HepG2 (cell line): ENCODE measurements around the gene LY6G5B. TPM values are rescaled to one million over a fixed set of nuclear protein-coding genes. Genes with fewer than 3 reads are reported as not detected.
A peak's percentile ranks its signal among the peaks of the same experiment; 100 is the strongest.

Experiments
- MYC ChIP-seq: sonication (generic); formaldehyde crosslinking; IDR thresholded peaks from 2 replicates; pipeline ENCODE4 v1.9.0; 2021; ENCODE audit warnings: missing genetic modification reagents, borderline replicate concordance
- SIX1 ChIP-seq: sonication (generic); formaldehyde crosslinking; IDR thresholded peaks from 2 replicates; pipeline ENCODE4 v1.4.0; 2020; ENCODE audit warnings: missing genetic modification reagents, borderline replicate concordance
- ZBTB40 ChIP-seq, 2 experiments: fragments of 450-650 bp in 1 of 2; sonication (generic) in 1 of 2; formaldehyde crosslinking in 1 of 2; IDR thresholded peaks; 2 replicates each; pipeline versions ENCODE4 v1.6.1 to v1.8.0; 2016 to 2022; ENCODE audit warnings: antibody characterized with exemption in 1 of 2, mild to moderate bottlenecking in 1 of 2, missing genetic modification reagents in 1 of 2
- ZNF282 ChIP-seq: fragments of 450-650 bp; IDR thresholded peaks from 2 replicates; pipeline ENCODE4 v1.6.1; 2018; ENCODE audit not compliant: partially characterized antibody
- ZNF414 ChIP-seq: sonication (generic); formaldehyde crosslinking; IDR thresholded peaks from 2 replicates; pipeline ENCODE4 v1.5.0; 2020; ENCODE audit warnings: missing genetic modification reagents
- polyA plus RNA-seq, 8 experiments: library from polyadenylated mRNA; depleted of rRNA in 3 of 8; stranded (reverse) in 7 of 8; unstranded in 1 of 8; fragments of >200 nt; fragmentation: Illumina TruSeq in 4 of 8; extraction: Trizol in 4 of 8; gene quantifications; 2 replicates each; pipeline versions ENCODE4 v1.2.1 to v1.2.3, GENCODE V29; 2011 to 2016; ENCODE audit warnings: low read depth in 4 of 8, missing spikeins in 1 of 8, mixed read lengths in 1 of 8; ENCODE audit not compliant: insufficient read depth in 1 of 8
- total RNA-seq, 5 experiments: library from RNA; depleted of rRNA; stranded (reverse); fragments of >200 nt; fragmentation: Illumina TruSeq; extraction: Trizol; gene quantifications; 2 replicates each; pipeline ENCODE4 v1.2.3, GENCODE V29; 2016; ENCODE audit warnings: low read depth in 1 of 5
- TF ChIP-seq, protein P1 (sequence below), 2 experiments: sonication (generic) in 1 of 2; formaldehyde crosslinking in 1 of 2; IDR thresholded peaks; 2 replicates each; pipeline versions ENCODE4 v1.5.1 to v1.6.1; 2011 to 2020; ENCODE audit warnings: borderline replicate concordance in 1 of 2, low read depth in 1 of 2, low read length in 1 of 2, mild to moderate bottlenecking in 1 of 2, missing genetic modification reagents in 1 of 2, moderate library complexity in 1 of 2
- TF ChIP-seq, protein P2 (sequence below): sonication (generic); formaldehyde crosslinking; IDR thresholded peaks from 2 replicates; pipeline ENCODE4 v1.5.1; 2020; ENCODE audit warnings: mild to moderate bottlenecking, missing genetic modification reagents

Gene LY6G5B
- total and polyA plus RNA-seq, 2 of the 13 experiments (the other 11 are each of a cell fraction or from before 2014, with no cell fraction given), result 7.8 to 15.7 TPM

- TF ChIP-seq, protein P1, sequence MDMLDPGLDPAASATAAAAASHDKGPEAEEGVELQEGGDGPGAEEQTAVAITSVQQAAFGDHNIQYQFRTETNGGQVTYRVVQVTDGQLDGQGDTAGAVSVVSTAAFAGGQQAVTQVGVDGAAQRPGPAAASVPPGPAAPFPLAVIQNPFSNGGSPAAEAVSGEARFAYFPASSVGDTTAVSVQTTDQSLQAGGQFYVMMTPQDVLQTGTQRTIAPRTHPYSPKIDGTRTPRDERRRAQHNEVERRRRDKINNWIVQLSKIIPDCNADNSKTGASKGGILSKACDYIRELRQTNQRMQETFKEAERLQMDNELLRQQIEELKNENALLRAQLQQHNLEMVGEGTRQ (IDR thresholded peaks at IDR 0.05; ENCODE audit: low read depth, low read length), result no peak
- TF ChIP-seq, protein P1 (CRISPR knock-in tag; IDR thresholded peaks at IDR 0.05; ENCODE audit: borderline replicate concordance), result no peak
- TF ChIP-seq MYC (CRISPR knock-in tag) (0 out of 2 replicates have a peak, but pooled peaks have one; percentile 16), ZNF282 (no peak), ZBTB40 (IDR thresholded peaks at IDR 0.05) (no peak), ZBTB40 (CRISPR knock-in tag; IDR thresholded peaks at IDR 0.05) (no peak), ZNF414 (CRISPR knock-in tag) (no peak), SIX1 (CRISPR knock-in tag) (no peak)
- TF ChIP-seq, protein P2, sequence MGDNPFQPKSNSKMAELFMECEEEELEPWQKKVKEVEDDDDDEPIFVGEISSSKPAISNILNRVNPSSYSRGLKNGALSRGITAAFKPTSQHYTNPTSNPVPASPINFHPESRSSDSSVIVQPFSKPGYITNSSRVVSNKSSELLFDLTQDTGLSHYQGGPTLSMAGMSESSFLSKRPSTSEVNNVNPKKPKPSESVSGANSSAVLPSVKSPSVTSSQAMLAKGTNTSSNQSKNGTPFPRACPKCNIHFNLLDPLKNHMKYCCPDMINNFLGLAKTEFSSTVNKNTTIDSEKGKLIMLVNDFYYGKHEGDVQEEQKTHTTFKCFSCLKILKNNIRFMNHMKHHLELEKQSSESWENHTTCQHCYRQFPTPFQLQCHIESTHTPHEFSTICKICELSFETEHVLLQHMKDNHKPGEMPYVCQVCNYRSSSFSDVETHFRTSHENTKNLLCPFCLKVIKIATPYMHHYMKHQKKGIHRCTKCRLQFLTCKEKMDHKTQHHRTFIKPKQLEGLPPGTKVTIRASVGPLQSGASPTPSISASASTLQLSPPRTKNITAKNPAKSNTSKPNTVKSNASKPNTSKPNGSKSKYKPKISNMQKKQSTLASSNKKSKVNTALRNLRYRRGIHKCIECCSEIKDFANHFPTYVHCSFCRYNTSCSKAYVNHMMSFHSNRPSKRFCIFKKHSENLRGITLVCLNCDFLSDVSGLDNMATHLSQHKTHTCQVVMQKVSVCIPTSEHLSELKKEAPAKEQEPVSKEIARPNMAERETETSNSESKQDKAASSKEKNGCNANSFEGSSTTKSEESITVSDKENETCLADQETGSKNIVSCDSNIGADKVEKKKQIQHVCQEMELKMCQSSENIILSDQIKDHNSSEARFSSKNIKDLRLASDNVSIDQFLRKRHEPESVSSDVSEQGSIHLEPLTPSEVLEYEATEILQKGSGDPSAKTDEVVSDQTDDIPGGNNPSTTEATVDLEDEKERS (CRISPR knock-in tag), result no peak
Measured at GRCh38 chr6:31651602-31652191, 18.1 kb upstream of the LY6G5B start (continued).
